Ovary (tissue), 9 donors: Measurements from ENCODE around the gene TANC1. TPM values are rescaled to one million over a fixed set of nuclear protein-coding genes. Genes with fewer than 3 reads are reported as not detected.

Experiments
- DNase-seq, 5 donors: peaks; one replicate each; pipeline ENCODE4 v3.0.0-alpha.2; 2019 to 2020
- H3K27ac ChIP-seq, 2 donors: fragments of 200-600 bp; one replicate each; pipeline versions ENCODE4 v1.5.1 to v1.8.0; 2019 to 2022
- H3K27me3 ChIP-seq: fragments of 200-600 bp; one replicate; pipeline ENCODE4 v1.8.0; 2022
- H3K36me3 ChIP-seq: fragments of 200-600 bp; sonication (generic); one replicate; pipeline ENCODE4 v1.5.1; 2019
- H3K4me1 ChIP-seq: one replicate; pipeline ENCODE4 v1.8.1; 2013; ENCODE audit warnings: mild to moderate bottlenecking, moderate library complexity; ENCODE audit not compliant: insufficient read depth
- H3K4me3 ChIP-seq: fragments of 200-600 bp; sonication (generic); one replicate; pipeline ENCODE4 v1.5.1; 2017
- H3K9me3 ChIP-seq, 2 donors: fragments of 200-600 bp in 1 of 2; sonication (generic) in 1 of 2; one replicate each; pipeline versions ENCODE4 v1.5.1 to v1.8.1; 2013 to 2019; ENCODE audit warnings: mild to moderate bottlenecking in 1 of 2, moderate library complexity in 1 of 2
- EP300 ChIP-seq: sonication (generic); formaldehyde crosslinking; IDR thresholded peaks from one replicate; pipeline ENCODE4 v1.6.1; 2017; ENCODE audit warnings: antibody characterized with exemption
- POLR2A ChIP-seq: fragments of 450-650 bp; IDR thresholded peaks from one replicate; pipeline ENCODE4 v1.6.1; 2017; ENCODE audit warnings: antibody characterized with exemption, mild to moderate bottlenecking, moderate library complexity
- WGBS, 3 donors: extraction: QIAGEN DNeasy Blood & Tissue Kit in 1 of 3; methylation state at CpG; one replicate each; pipeline versions ENCODE4 v1.1.5 to v1.1.7; 2013 to 2017; 5-methylcytosine and 5-hydroxymethylcytosine counted together
- intact Hi-C, 4 donors: fragments of 100-400 bp; cut with DNase I; formaldehyde crosslinking; loops; one replicate each; pipeline versions ENCODE4 v1.11.0 to v1.15.1; 2022 to 2023
- polyA plus RNA-seq, 2 donors: library from polyadenylated mRNA; stranded (reverse); fragments of 200-250 nt in 1 of 2; fragments of 350-450 nt in 1 of 2; fragmentation: Illumina TruSeq in 1 of 2; extraction: RNeasy Lipid Tissue Mini Kit (QIAGEN cat#74804) in 1 of 2; gene quantifications; one replicate each; pipeline ENCODE4 v1.2.3, GENCODE V29; 2013 to 2014
- total RNA-seq, 7 donors: library from RNA; depleted of rRNA in 2 of 7; stranded (reverse); fragments of >200 nt in 2 of 7; fragmentation: NEBNext Ultra II Directional in 3 of 7; extraction: Animal tissue kit (Norgen Biotek cat#: 25700) in 3 of 7; gene quantifications; one replicate each; pipeline versions ENCODE4 v1.1.0 to v1.2.4, GENCODE V29; 2016 to 2023
- TF ChIP-seq, protein P1 (sequence below), 3 donors: fragments of 450-650 bp in 2 of 3; fragments of 200-600 bp in 1 of 3; IDR thresholded peaks; one replicate each; pipeline versions ENCODE4 v1.5.1 to v1.8.0; 2016 to 2022; ENCODE audit warnings: antibody characterized with exemption in 3 of 3, mild to moderate bottlenecking in 1 of 3
- donor health status: DM: no; HTN: no; CAD: no; lungs with moderate emphysema.
- donor health status: DM: no; HTN: no; CAD: no.
- donor health status: Bipolar disorder and iron deficiency.
- donor health status: DM: yes; HTN: yes; CAD: no.
- donor health status: DM: no; HTN: no; CAD: no.
- donor health status: DM: yes; HTN: yes; CAD: no.

The TANC1 gene
- total and polyA plus RNA-seq, 9 donors, result 12.2 to 39.2 (median 25.8) TPM

DNA sequence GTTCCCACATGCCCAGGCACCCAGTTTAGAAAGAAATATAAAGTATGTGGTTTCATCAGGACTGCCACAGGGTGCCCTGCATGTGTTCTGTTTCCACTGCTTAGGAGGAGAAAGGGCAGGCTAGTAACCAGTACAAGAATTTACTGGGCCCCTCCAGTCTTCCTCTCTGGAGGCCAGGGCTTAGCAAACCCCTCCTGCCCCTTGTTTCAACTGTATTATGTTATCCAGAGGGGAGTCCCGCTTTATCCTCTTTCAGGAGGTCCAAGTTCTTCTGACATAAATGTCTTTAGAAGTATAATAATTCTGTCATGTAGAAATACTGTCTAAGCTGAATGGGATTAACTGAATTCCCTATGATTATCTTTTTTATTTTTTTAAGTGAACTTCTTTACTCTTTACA lies 185.9 kb downstream of the TANC1 start:
- H3K27ac ChIP-seq, result no peak overlapping the region
- no peaks in the 10 kb centered on the region for H3K9me3 ChIP-seq
- H3K27me3 ChIP-seq, result no peaks in the 10 kb centered on the region
- 94 to 98% (median 97%) methylated on average over 1 of the region's 1 CpG for WGBS, 3 donors
- intact Hi-C loops, result no loop called here
- no peaks in the 10 kb centered on the region for H3K36me3 ChIP-seq
- H3K4me3 ChIP-seq, result no peak overlapping the region
- TF ChIP-seq EP300 (no peak), POLR2A (no peak)
- TF ChIP-seq, protein P1, sequence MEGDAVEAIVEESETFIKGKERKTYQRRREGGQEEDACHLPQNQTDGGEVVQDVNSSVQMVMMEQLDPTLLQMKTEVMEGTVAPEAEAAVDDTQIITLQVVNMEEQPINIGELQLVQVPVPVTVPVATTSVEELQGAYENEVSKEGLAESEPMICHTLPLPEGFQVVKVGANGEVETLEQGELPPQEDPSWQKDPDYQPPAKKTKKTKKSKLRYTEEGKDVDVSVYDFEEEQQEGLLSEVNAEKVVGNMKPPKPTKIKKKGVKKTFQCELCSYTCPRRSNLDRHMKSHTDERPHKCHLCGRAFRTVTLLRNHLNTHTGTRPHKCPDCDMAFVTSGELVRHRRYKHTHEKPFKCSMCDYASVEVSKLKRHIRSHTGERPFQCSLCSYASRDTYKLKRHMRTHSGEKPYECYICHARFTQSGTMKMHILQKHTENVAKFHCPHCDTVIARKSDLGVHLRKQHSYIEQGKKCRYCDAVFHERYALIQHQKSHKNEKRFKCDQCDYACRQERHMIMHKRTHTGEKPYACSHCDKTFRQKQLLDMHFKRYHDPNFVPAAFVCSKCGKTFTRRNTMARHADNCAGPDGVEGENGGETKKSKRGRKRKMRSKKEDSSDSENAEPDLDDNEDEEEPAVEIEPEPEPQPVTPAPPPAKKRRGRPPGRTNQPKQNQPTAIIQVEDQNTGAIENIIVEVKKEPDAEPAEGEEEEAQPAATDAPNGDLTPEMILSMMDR (IDR thresholded peaks at IDR 0.05), result no peak
- peaks cover 2% of the 10 kb centered on the region for H3K4me1 ChIP-seq
- DNase-seq, result no peak

DNA sequence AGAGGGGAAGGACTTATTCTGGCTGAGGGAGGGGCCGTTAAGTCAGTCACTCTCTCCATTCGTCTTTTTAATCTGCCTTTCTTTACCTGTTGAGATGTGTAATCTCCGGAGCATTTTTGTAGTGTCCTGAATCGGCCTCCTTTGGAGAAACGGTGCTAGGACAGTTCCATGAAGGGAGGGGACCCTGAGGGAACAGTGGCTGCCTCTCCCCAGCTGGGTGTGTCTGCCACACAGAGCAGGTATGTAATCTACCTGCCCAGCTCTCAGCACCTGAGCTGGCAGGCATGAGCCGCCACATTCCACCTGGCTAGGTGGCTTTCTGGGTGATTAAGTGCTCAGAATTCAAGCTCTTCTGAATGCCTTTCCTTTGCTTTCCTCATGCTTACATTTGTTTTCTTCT lies 186.9 kb downstream of the TANC1 start:
- Histone ChIP-seq H3K27ac (no peak overlapping the region), H3K9me3 (no peaks in the 10 kb centered on the region), H3K4me1 (peaks cover 2% of the 10 kb centered on the region), H3K4me3 (no peak overlapping the region), H3K36me3 (no peaks in the 10 kb centered on the region), H3K27me3 (no peaks in the 10 kb centered on the region)
- intact Hi-C loops, result no loop called here
- WGBS, 3 donors, result 75 to 82% (median 80%) methylated on average over 6 of the region's 6 CpGs
- no peak for DNase-seq
- TF ChIP-seq POLR2A (no peak), EP300 (no peak)
- TF ChIP-seq, protein P1 (IDR thresholded peaks at IDR 0.05), result no peak

DNA sequence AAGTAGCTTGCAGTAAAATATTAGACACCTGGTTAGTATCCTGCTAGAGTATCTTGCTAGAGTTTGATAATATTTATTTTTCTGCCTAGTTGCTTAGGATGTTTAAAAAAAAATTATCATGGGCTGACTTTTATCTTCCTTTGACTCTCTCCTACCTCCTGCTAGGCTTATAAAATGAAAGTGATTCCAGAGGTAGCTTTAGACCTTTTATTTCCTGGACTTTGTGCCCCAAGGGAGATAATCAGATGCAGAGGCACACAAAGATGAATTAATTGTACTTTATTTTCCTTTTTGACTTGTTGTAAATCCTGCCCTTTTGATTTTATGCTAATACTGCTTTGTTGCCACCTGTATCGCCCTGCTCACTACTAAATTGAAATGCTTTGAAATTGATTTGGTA lies 187.4 kb downstream of the TANC1 start:
- Histone ChIP-seq H3K36me3 (no peaks in the 10 kb centered on the region), H3K9me3 (no peaks in the 10 kb centered on the region), H3K4me3 (no peak overlapping the region), H3K4me1 (peaks cover 2% of the 10 kb centered on the region), H3K27me3 (no peaks in the 10 kb centered on the region), H3K27ac (no peak overlapping the region)
- no peak for DNase-seq
- 92 to 96% (median 94%) methylated on average over 1 of the region's 1 CpG for WGBS, 3 donors
- TF ChIP-seq, protein P1 (IDR thresholded peaks at IDR 0.05), result no peak
- TF ChIP-seq POLR2A (no peak), EP300 (no peak)
- intact Hi-C loops, result no loop called here

DNA sequence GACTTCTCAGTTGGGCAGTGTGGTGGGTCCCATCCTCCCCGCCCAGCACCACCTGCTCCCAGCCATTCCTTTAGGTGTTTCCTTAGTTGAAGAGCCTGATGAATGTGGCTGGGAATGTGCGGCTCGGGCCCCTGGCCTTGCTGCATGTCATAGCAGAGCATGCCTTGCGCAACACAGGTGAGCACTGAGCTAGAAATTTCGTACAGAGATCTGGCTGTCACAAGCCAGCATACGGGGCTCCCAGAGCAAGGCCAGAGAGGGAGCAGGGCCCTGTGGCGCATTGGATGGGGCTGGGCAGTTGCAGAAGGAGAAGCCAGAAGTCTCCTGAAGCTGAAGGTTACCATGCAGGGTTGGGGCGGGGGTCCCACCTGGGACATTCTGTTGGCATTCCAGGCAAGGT lies 188.4 kb downstream of the TANC1 start:
- Histone ChIP-seq H3K36me3 (no peaks in the 10 kb centered on the region), H3K4me1 (peaks cover 2% of the 10 kb centered on the region), H3K9me3 (no peaks in the 10 kb centered on the region), H3K4me3 (no peak overlapping the region), H3K27me3 (no peaks in the 10 kb centered on the region), H3K27ac (no peak overlapping the region)
- TF ChIP-seq EP300 (no peak), POLR2A (no peak)
- TF ChIP-seq, protein P1 (IDR thresholded peaks at IDR 0.05), result no peak
- DNase-seq, result no peak
- intact Hi-C loops, result no loop called here
- 95 to 98% (median 96%) methylated on average over 8 of the region's 8 CpGs for WGBS, 3 donors
